HCT116 (cell line): ENCODE results near the gene GFY. TPM values are rescaled to one million over a fixed set of nuclear protein-coding genes. Genes with fewer than 3 reads are reported as not detected.

Source experiments
- ATAC-seq: fragments of 200-7000 bp; cut with Tn5 transposase; 2 replicates; pipeline ENCODE4 v1.9.1; 2020; ENCODE audit warnings: mild to moderate bottlenecking, moderate library complexity
- BruUV-seq: library from RNA; stranded (reverse); fragments of 400-500 nt; replicated peaks from 2 replicates; lab custom pipeline; 2021; lab: Mats Ljungman, UMichigan
- CTCF ChIA-PET: fragments of 300-600 bp; sonication (Branson Sonifier 250); formaldehyde crosslinking; loops from one replicate; lab custom pipeline; 2021; ENCODE audit warnings: antibody characterized with exemption; lab: Charles Lee
- POLR2A ChIA-PET: fragments of 300-600, 350-600 bp; sonication (Branson Sonifier 250); formaldehyde crosslinking; loops from one replicate; lab custom pipeline; 2021; ENCODE audit warnings: antibody characterized with exemption; lab: Charles Lee
- RAD21 ChIA-PET, 2 experiments: fragments of 300-600 bp; sonication (Branson Sonifier 250); formaldehyde crosslinking; loops; one replicate each; lab custom pipeline; 2023; ENCODE audit warnings: low total read pairs in 2 of 2; ENCODE audit not compliant: uncharacterized antibody in 2 of 2, unreplicated experiment in 2 of 2, low non-redundant PET in 1 of 2; lab: Charles Lee
- DNase-seq: peaks from one replicate; pipeline ENCODE4 v3.0.0-alpha.2; 2010; ENCODE audit warnings: low read depth, low spot score
- H2AFZ ChIP-seq: fragments of 200-600 bp; shearing (Covaris generic), sonication (generic); 2 replicates; pipeline ENCODE4 v1.6.1; 2017; ENCODE audit warnings: low read depth, mixed run types, mixed read lengths, antibody characterized with exemption, low read length; ENCODE audit not compliant: poor library complexity, severe bottlenecking
- H3K27ac ChIP-seq: 2 replicates; pipeline ENCODE4 v1.5.1; 2012; ENCODE audit warnings: low read depth, low read length
- H3K27me3 ChIP-seq: fragments of 200-600 bp; sonication (generic); 2 replicates; pipeline ENCODE4 v1.6.1; 2016; ENCODE audit warnings: mixed run types, low read length, mixed read lengths; ENCODE audit not compliant: insufficient read depth
- H3K36me3 ChIP-seq, 2 experiments: fragments of 200-500 bp in 1 of 2; fragments of 200-600 bp in 1 of 2; sonication (Bioruptor generic) in 1 of 2; sonication (generic) in 1 of 2; 2 replicates each; pipeline versions ENCODE4 v1.5.1 to v1.6.1; 2014 to 2016; ENCODE audit warnings: low read length in 2 of 2, inconsistent platforms in 1 of 2, mixed read lengths in 1 of 2, mixed run types in 1 of 2; ENCODE audit not compliant: insufficient read depth in 2 of 2, control insufficient read depth in 1 of 2
- H3K4me1 ChIP-seq, 2 experiments: fragments of 200-600 bp in 1 of 2; sonication (generic) in 1 of 2; 2 replicates each; pipeline versions ENCODE4 v1.5.1 to v1.6.1; 2012 to 2017; ENCODE audit warnings: low read length in 2 of 2, inconsistent platforms in 1 of 2, mild to moderate bottlenecking in 1 of 2, mixed read lengths in 1 of 2, mixed run types in 1 of 2, moderate library complexity in 1 of 2; ENCODE audit not compliant: insufficient read depth in 2 of 2, control insufficient read depth in 1 of 2
- H3K4me2 ChIP-seq: fragments of 200-600 bp; sonication (generic); 2 replicates; pipeline ENCODE4 v1.6.1; 2017; ENCODE audit warnings: mixed run types, low read length, mixed read lengths
- H3K4me3 ChIP-seq, 2 experiments: fragments of 200-600 bp in 1 of 2; sonication (generic) in 1 of 2; replicated peaks in 1 of 2; 2 replicates each; pipeline ENCODE4 v1.5.1; 2011 to 2016; ENCODE audit warnings: low read length in 2 of 2, control low read depth in 1 of 2, low read depth in 1 of 2, mild to moderate bottlenecking in 1 of 2, mixed read lengths in 1 of 2, mixed run types in 1 of 2
- H3K79me2 ChIP-seq: fragments of 200-600 bp; sonication (generic); 2 replicates; pipeline ENCODE4 v1.6.1; 2017; ENCODE audit warnings: mild to moderate bottlenecking, mixed run types, low read length, moderate library complexity, mixed read lengths; ENCODE audit not compliant: insufficient read depth
- H3K9ac ChIP-seq: fragments of 200-600 bp; sonication (generic); 2 replicates; pipeline ENCODE4 v1.6.1; 2016; ENCODE audit warnings: low read length, mixed read lengths
- H3K9me2 ChIP-seq: fragments of 200-600 bp; sonication (generic), shearing (Covaris generic); 2 replicates; pipeline ENCODE4 v1.6.1; 2017; ENCODE audit warnings: mixed run types, mild to moderate bottlenecking, moderate library complexity; ENCODE audit not compliant: insufficient read depth
- H3K9me3 ChIP-seq, 2 experiments: fragments of 200-500 bp in 1 of 2; fragments of 200-600 bp in 1 of 2; sonication (Bioruptor generic) in 1 of 2; sonication (generic) in 1 of 2; 2 replicates each; pipeline ENCODE4 v1.6.1; 2014 to 2017; ENCODE audit warnings: low read length in 2 of 2, mixed read lengths in 2 of 2, inconsistent platforms in 1 of 2, low read depth in 1 of 2, mild to moderate bottlenecking in 1 of 2, mixed run types in 1 of 2, moderate library complexity in 1 of 2; ENCODE audit not compliant: control insufficient read depth in 1 of 2, insufficient read depth in 1 of 2
- H4K20me1 ChIP-seq: fragments of 200-600 bp; sonication (generic), shearing (Covaris generic); 2 replicates; pipeline ENCODE4 v1.6.1; 2017; ENCODE audit warnings: mixed run types, mild to moderate bottlenecking, moderate library complexity; ENCODE audit not compliant: insufficient read depth
- ATF3 ChIP-seq: IDR thresholded peaks from 2 replicates; pipeline ENCODE4 v1.6.1; 2012
- CBX3 ChIP-seq: IDR thresholded peaks from 2 replicates; pipeline ENCODE4 v1.6.1; 2012; ENCODE audit warnings: low read depth
- CEBPB ChIP-seq: IDR thresholded peaks from 2 replicates; pipeline ENCODE4 v1.6.1; 2012; ENCODE audit warnings: low read depth
- CTCF ChIP-seq, 3 experiments: fragments of 200-600 bp in 1 of 3; sonication (generic) in 1 of 3; IDR thresholded peaks in 2 of 3; conservative IDR thresholded peaks in 1 of 3; 2 replicates each; pipeline ENCODE4 v1.5.1; 2012 to 2017; ENCODE audit warnings: low read depth in 2 of 3, low read length in 2 of 3, antibody characterized with exemption in 1 of 3, borderline replicate concordance in 1 of 3, control low read depth in 1 of 3, mild to moderate bottlenecking in 1 of 3, mixed read lengths in 1 of 3, mixed run types in 1 of 3, moderate library complexity in 1 of 3; ENCODE audit not compliant: insufficient read depth in 1 of 3
- EGR1 ChIP-seq: IDR thresholded peaks from 2 replicates; pipeline ENCODE4 v1.6.1; 2012; ENCODE audit warnings: low read depth
- ELF1 ChIP-seq: IDR thresholded peaks from 2 replicates; pipeline ENCODE4 v1.6.1; 2012; ENCODE audit warnings: low read depth, borderline replicate concordance
- EZH2phosphoT487 ChIP-seq: fragments of 200-600 bp; IDR thresholded peaks from 2 replicates; pipeline ENCODE4 v1.6.1; 2018; ENCODE audit warnings: antibody characterized with exemption, borderline replicate concordance
- JUND ChIP-seq: IDR thresholded peaks from 2 replicates; pipeline ENCODE4 v1.6.1; 2012
- MAX ChIP-seq: IDR thresholded peaks from 2 replicates; pipeline ENCODE4 v1.6.1; 2012
- POLR2A ChIP-seq: IDR thresholded peaks from 2 replicates; pipeline ENCODE4 v1.7.0; 2011; ENCODE audit warnings: borderline replicate concordance; ENCODE audit not compliant: insufficient read depth, insufficient read length; ENCODE audit errors: extremely low read depth
- POLR2AphosphoS5 ChIP-seq: IDR thresholded peaks from 2 replicates; pipeline ENCODE4 v1.6.1; 2011; ENCODE audit warnings: mild to moderate bottlenecking, low read depth, low read length, moderate library complexity
- RAD21 ChIP-seq: IDR thresholded peaks from 2 replicates; pipeline ENCODE4 v1.6.1; 2012; ENCODE audit warnings: low read depth, mild to moderate bottlenecking
- REST ChIP-seq: IDR thresholded peaks from 2 replicates; pipeline ENCODE4 v1.6.1; 2012; ENCODE audit warnings: low read depth
- SIN3A ChIP-seq: IDR thresholded peaks from 2 replicates; pipeline ENCODE4 v1.6.1; 2012; ENCODE audit warnings: low read depth
- SP1 ChIP-seq: IDR thresholded peaks from 2 replicates; pipeline ENCODE4 v1.6.1; 2012; ENCODE audit warnings: low read depth
- SRF ChIP-seq: IDR thresholded peaks from 2 replicates; pipeline ENCODE4 v1.6.1; 2012; ENCODE audit warnings: low read depth
- TCF7L2 ChIP-seq: IDR thresholded peaks from 2 replicates; pipeline ENCODE4 v1.7.0; 2011; ENCODE audit warnings: borderline replicate concordance, inconsistent platforms; ENCODE audit not compliant: insufficient read depth, insufficient read length; ENCODE audit errors: extremely low read depth
- YY1 ChIP-seq: IDR thresholded peaks from 2 replicates; pipeline ENCODE4 v1.6.1; 2011; ENCODE audit warnings: low read length, low read depth, moderate library complexity, mild to moderate bottlenecking; ENCODE audit not compliant: insufficient replicate concordance; ENCODE audit errors: extremely low read depth
- ZFX ChIP-seq: fragments of 450-650 bp; IDR thresholded peaks from 2 replicates; pipeline ENCODE4 v1.6.1; 2017
- ZNF274 ChIP-seq: fragments of 200-500 bp; sonication (Bioruptor generic); IDR thresholded peaks from 2 replicates; pipeline ENCODE4 v1.6.1; 2014; ENCODE audit warnings: mild to moderate bottlenecking, low read depth, low read length, inconsistent platforms
- intact Hi-C: fragments of 100-400 bp; cut with micrococcal nuclease; formaldehyde crosslinking; loops from 2 replicates; pipeline ENCODE4 v1.10.0; 2022
- total RNA-seq: library from RNA; stranded (reverse); gene quantifications from one replicate; pipeline ENCODE4 v1.2.1, GENCODE V29; 2021; ENCODE audit not compliant: unreplicated experiment

GFY gene
- total RNA-seq, 1 experiment from 2014 or later = 2.6 TPM

- peak overlapping the region; percentile 38 for H2AFZ ChIP-seq
- BruUV-seq = TSS peak; percentile 80
- no peaks in the 10 kb centered on the region for H3K9me3 ChIP-seq
- H4K20me1 ChIP-seq = no peaks in the 10 kb centered on the region
- H3K36me3 ChIP-seq = no peaks in the 10 kb centered on the region
- ChIA-PET CTCF (interaction anchor here (0.7 to 2.1 kb wide), 3 partner anchors 17 to 34 kb away, joined by 3 to 12 read pairs (median 4); no protein-coding TSS in a partner anchor), RAD21 (interaction anchor here in 1 of 2 experiments (1.4 kb wide), 1 partner anchor 16 kb away, joined by 3 read pairs; no protein-coding TSS in a partner anchor), POLR2A (interaction anchor here (0.6 to 1.5 kb wide), 5 partner anchors 9 to 551 kb away, joined by 3 to 5 read pairs (median 3); partner anchors contain the start of gene PIH1D1)
- H3K79me2 ChIP-seq = no peaks in the 10 kb centered on the region
- peak overlapping the region; percentile 47 for H3K9ac ChIP-seq
- H3K4me3 ChIP-seq = peak overlapping the region; percentile 46 to 61
- ATAC-seq (peak; percentile 75), DNase-seq (peak; percentile 73)
- peak overlapping the region; percentile 12 for H3K27ac ChIP-seq
- peak overlapping the region; percentile 88 for H3K4me2 ChIP-seq
- no peaks in the 10 kb centered on the region for H3K9me2 ChIP-seq
- H3K4me1 ChIP-seq = peaks cover 12 to 38% of the 10 kb centered on the region in 2 experiments; a peak in 3 of 4 replicates
- H3K27me3 ChIP-seq = peaks cover 9% of the 10 kb centered on the region; the same call in 1 of the 2 replicates
- intact Hi-C loops = no loop called here
- peak; percentile 73 for TF ChIP-seq POLR2AphosphoS5
- no peak for TF ChIP-seq ZNF274
- peak; percentile 15; the same call in 1 of the 2 replicates for TF ChIP-seq MAX
- TF ChIP-seq YY1 = peak; percentile 55
- TF ChIP-seq TCF7L2 = no peak
- no peak for TF ChIP-seq ELF1
- no peak for TF ChIP-seq REST
- TF ChIP-seq EGR1 = no peak; the same call in 1 of the 2 replicates
- TF ChIP-seq EZH2phosphoT487 = no peak
- TF ChIP-seq ZFX = peak; percentile 26; the same call in 1 of the 2 replicates
- TF ChIP-seq SIN3A = no peak
- TF ChIP-seq RAD21 = no peak
- no peak for TF ChIP-seq JUND
- TF ChIP-seq POLR2A = no peak
- no peak for TF ChIP-seq CTCF (IDR thresholded peaks at IDR 0.05 in 2 of 3, conservative IDR thresholded peaks at IDR 0.05 in 1 of 3; ENCODE audit: borderline replicate concordance in 1 of 3, insufficient read depth in 1 of 3, low read depth in 2 of 3, low read length in 2 of 3)
- TF ChIP-seq CBX3 = no peak
- no peak for TF ChIP-seq ATF3
- TF ChIP-seq SRF = no peak
- TF ChIP-seq SP1 = peak; percentile 91
- no peak for TF ChIP-seq CEBPB
Measured at GRCh38 chr19:49425922-49426592, 869 bp downstream of the GFY start.
